Stimulated activated CD4-positive, alpha-beta T cell treated with anti-CD3 and anti-CD28 coated beads, Interleukin-4, amount 100 ng/mL, for 48 hours (primary cell): ENCODE data around the gene ZBTB9.

Source experiments
- DNase-seq, 2 donors: peaks; one replicate each; pipeline ENCODE4 v3.0.0-alpha.2; 2020; ENCODE audit warnings: low read depth in 2 of 2

Gene ZBTB9

DNA sequence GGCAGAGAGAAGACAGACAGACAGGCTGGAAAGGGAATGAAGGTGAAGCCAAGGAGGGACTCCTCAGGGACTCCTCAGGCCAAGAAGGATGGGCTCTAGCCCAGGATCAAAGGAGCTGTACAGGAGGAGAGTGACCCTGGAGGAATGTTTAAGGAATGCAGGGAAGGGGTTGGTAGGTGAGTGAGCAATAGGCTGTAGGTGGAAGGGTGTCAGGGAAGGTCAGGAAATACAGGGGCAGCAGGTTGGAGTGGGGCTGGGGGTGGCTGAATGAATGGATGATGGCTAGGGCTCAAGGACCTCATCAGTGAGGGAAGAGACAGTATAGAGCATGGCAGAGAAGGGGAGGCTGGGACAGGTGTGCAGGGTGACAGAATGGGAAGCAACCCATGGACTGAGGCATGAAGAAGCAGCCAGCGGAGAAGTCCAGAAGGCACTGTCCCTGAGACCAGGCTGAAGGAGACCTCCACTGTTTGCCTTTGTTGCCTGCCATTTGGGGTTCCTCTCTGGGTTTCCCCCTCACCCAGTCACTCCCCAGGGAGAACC lies 21.3 kb upstream of the ZBTB9 start:
- no peak for DNase-seq

DNA sequence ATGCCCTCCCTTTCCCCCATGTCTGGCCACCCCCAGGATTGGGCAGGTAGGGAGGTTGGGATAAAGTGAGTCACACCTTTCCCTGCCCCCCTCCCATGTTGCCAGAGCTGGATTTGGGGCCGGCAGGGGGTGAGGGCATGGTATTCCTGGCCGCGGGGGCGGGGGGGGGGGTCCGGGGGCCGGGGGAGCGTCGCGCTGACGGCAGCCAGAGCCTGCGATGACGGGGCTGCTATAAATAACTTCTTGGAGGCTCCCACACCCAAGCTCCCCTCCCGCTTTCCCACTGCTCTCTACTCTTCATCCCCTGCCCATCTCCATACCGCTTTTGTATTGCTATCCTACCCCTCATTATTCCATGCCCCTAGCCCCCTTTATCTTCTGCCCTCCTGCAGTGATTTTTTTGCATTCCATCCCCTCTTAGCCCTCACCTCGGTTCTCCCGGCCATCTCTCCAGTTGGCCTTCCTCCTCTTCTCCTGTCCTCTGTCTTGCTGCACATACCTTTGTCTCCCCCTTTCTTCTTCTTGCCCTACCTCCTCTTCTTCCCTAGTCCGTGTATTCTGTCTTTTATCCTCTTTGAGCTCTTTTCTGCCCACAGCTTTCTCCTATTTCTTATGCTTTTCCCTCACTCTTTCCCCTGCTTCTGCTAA lies 20.7 kb upstream of the ZBTB9 start:
- no peak for DNase-seq

DNA sequence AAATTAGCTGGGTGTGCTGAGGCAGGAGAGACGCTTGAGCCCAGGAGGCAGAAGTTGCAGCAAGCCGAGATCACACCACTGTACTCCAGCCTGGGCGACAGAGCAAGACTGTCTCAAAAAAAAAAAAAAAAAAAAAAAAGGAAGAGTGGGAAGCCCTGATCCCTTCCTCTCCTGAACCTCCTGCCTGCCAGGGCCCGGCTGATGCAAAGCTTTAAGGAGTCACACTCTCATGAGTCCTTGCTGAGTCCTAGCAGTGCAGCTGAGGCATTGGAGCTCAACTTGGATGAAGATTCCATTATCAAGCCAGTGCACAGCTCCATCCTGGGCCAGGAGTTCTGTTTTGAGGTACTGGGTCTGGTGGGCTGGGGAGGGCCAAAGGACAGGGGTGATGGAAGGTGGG lies 19.4 kb upstream of the ZBTB9 start:
- DNase-seq = no peak

DNA sequence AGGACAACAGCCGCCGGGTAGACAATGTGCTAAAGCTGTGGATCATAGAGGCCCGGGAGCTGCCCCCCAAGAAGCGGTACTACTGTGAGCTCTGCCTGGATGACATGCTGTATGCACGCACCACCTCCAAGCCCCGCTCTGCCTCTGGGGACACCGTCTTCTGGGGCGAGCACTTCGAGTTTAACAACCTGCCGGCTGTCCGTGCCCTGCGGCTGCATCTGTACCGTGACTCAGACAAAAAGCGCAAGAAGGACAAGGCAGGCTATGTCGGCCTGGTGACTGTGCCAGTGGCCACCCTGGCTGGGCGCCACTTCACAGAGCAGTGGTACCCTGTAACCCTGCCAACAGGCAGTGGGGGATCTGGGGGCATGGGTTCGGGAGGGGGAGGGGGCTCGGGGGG lies 16.7 kb upstream of the ZBTB9 start:
- no peak for DNase-seq

DNA sequence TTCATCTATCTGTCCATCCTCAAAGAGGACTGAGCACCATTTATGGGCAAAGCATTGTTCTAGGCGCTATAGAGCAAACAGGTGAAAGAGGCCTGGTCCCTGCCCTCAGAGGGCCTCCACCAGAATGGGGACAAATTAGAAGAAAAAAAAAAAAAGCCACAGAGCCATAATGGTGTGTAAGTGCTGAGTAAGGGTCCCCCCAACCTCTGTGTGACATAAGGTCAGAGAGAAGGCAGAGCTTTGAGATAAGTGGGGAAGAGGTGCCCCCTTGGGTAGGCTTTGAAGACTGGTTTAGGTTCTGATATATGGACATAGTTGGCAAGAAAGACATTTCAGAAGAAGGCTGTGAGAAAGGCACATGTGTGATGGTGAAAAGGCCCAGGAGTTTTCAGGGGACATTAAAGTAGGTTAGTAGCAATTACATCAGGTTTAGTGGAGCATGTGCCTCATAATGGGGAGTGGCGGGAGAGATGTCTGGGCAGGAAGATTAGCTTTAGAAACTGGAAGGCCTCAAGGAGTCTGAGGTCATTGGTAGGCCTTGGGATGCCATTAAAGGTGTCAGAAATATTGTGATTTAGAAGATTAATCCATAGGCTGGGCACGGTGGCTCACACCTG lies 15.3 kb upstream of the ZBTB9 start:
- DNase-seq = no peak

DNA sequence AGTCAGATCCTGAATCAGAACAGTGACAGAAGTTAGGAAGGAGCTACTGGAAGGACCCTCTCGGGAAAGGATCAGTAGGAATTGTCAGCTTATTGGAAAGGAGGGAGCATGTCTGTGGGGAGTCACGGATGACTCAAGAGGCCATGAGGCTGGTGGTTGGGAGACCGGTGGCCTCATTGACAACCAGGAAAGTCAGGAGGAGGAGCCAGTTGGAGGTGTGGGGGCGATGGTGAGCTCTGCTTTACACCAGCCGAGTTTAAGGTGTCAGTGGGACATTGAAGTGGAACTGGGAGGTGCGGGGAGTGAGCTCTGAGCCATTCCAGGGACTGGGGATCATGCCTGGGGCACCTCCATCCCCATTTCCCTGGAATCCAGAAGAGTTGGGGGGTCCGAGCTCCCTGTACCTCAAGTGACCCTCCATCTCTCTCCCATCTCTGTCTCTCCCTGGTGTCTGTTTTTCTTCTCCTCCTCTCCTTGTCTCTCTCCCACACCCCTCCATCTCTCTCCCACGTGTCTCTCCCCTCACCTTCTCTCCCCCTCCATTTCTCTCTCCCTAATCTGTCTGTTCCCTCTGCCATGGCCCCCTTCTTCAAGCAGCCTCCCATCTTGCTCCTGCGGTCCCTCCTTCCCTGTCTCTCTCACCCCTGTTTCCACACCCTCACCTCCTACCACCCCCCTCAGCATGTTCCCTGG lies 14.3 kb upstream of the ZBTB9 start:
- no peak for DNase-seq

DNA sequence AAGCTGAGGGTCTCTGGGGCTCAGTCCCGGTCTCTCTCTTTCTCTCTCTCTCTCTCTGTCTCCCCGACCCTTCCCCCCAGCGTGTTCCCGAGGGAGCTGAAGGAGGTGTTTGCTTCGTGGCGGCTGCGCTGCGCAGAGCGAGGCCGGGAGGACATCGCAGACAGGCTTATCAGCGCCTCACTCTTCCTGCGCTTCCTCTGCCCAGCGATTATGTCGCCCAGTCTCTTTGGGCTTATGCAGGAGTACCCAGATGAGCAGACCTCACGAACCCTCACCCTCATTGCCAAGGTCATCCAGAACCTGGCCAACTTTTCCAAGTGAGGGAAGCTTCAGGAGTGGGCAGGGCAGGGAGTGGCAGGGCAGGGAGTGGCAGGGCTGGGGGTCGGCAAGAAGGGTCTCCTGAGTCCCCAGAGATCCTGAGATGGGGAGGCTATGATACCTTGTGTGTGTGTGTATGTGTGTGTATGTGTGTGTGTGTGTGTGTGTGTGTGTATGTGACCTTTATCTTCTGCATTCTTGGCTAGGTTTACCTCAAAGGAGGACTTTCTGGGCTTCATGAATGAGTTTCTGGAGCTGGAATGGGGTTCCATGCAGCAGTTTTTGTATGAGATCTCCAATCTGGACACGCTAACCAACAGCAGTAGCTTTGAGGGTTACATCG lies 13.6 kb upstream of the ZBTB9 start:
- DNase-seq = no peak

DNA sequence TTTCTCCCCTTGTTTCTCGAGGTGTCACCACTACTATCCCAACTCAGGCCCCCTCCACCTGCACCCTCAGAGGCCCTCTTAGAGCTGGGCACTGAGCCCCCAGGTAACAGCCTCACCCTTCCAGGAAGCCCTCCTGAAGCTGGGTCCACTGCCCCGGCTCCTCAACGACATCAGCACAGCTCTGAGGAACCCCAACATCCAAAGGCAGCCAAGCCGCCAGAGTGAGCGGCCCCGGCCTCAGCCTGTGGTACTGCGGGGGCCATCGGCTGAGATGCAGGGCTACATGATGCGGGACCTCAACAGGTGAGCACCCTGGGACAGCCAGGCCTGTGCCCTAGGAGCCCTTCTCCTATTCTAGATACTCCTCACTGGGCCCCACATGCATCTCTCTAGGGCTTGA lies 12.9 kb upstream of the ZBTB9 start:
- no peak for DNase-seq

DNA sequence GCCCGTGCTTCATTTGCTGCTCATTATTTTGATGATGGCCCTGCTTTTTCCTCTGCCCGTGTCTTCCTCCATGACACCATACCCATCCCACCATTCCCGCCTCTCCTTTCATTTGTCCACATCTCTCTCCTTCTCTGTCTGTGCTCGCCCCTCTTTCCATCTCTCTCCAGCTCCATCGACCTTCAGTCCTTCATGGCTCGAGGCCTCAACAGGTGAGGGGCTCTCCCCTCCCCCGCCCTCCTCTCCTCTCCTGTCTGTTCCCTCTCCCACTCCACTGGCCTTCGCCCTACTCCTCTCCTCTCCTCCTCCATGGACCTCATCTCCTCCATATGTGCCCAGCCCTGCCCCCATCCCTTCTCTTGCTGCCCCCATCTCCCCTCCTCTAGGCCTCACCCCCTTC lies 12.1 kb upstream of the ZBTB9 start:
- no peak for DNase-seq

DNA sequence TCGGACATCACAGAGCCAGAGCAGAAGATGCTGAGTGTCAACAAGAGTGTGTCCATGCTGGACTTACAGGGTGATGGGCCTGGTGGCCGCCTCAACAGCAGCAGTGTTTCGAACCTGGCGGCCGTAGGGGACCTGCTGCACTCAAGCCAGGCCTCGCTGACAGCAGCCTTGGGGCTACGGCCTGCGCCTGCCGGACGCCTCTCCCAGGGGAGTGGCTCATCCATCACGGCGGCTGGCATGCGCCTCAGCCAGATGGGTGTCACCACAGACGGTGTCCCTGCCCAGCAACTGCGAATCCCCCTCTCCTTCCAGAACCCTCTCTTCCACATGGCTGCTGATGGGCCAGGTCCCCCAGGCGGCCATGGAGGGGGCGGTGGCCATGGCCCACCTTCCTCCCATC lies 11.4 kb upstream of the ZBTB9 start:
- DNase-seq = no peak

DNA sequence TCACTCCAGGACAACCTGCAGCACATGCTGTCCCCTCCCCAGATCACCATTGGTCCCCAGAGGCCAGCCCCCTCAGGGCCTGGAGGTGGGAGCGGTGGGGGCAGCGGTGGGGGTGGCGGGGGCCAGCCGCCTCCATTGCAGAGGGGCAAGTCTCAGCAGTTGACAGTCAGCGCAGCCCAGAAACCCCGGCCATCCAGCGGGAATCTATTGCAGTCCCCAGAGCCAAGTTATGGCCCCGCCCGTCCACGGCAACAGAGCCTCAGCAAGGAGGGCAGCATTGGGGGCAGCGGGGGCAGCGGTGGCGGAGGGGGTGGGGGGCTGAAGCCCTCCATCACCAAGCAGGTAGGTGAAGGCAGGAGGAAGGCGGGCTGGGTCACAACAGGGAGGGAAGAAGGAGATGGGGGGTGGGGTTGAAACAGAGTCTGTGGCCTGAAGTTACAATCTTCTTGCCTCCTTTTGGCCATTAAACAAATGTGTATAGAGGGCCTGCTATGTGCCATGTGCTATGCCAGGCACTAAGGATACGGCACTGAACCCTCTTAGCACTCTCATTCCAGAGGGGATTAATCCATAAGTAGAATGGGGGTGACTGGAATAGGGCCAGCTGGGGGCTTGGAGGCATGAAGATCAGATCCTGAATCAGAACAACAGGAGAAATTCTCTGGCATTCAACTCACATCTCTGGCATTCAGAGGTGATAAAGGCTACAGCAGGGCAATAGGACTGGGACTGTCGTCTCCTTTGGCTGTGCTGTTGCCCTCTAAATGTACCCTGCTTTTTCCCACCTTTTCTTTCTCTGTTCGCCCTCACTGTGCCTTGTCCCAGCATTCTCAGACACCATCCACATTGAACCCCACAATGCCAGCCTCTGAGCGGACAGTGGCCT lies 10.5 kb upstream of the ZBTB9 start:
- no peak for DNase-seq

DNA sequence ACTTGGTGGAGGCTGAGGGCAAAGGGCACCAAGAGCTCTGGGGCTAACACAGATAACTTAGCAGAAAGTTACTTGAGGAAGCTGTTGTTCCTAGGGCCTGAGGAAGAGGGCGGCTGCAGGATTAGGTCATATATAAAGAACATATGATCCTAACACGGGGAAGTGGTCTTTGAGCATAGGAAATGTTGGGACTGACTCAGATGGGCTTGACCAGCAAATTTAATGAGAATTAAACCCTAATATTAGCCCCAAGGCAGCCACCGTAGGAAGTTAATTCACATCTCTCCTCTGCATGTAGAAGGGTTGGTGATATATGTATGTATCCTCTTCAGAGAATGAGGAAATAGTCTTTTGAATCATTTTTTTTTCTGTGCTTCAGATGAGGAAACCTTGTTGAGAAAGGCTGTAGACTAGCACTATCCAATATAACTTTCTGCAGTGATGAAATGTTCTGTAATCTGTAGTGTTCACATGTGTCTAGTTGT lies 9.2 kb upstream of the ZBTB9 start:
- no peak for DNase-seq

DNA sequence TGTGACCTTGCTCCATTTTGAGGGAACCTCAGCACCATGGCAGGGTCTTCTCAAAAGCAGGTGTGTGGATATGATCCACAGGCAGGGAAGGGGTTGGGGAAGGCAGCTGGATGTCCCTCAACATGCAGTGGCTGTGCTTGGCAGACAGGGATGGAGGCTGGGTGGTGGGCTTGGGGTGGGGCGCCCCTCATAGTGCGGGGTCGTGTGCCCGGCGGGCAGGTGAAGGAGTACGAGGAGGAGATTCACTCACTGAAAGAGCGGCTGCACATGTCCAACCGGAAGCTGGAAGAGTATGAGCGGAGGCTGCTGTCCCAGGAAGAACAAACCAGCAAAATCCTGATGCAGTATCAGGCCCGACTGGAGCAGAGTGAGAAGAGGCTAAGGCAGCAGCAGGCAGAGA lies 8.0 kb upstream of the ZBTB9 start:
- DNase-seq = no peak

DNA sequence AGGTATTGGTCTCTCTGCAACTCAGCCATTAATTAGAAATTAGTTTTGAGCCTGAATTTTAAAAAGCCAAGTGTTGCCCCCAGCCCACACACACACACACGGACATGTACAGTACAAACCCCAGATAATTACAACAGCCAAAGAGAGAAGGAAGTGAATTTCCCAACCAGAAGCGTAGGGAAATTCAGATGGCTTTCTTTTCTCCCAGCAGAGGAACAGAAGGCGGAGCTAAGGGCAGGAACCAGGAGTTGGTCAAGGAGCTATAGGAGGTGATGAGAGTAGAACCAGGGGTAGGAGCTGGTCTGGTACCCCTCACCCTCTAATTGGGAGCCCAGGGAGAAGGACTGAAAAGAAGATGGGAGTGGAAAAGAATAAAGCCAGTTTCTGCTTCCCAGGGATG lies 3.9 kb upstream of the ZBTB9 start:
- DNase-seq = no peak

DNA sequence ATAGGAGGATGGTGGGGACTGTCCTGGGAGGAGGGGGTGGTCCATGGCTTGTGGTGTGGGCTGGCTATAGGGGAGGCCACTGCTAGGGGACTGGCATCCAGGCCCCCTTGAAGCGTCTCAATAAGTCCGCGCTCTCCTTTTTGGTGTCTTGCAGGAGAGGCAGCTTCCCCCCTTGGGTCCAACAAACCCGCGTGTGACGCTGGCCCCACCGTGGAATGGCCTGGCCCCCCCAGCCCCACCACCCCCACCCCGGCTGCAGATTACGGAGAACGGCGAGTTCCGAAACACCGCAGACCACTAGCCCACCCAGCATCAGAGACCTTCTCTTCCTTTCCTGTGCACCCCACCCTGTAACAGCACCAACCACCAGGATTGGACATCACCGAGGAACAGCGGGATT lies 2.8 kb upstream of the ZBTB9 start:
- DNase-seq = no peak

DNA sequence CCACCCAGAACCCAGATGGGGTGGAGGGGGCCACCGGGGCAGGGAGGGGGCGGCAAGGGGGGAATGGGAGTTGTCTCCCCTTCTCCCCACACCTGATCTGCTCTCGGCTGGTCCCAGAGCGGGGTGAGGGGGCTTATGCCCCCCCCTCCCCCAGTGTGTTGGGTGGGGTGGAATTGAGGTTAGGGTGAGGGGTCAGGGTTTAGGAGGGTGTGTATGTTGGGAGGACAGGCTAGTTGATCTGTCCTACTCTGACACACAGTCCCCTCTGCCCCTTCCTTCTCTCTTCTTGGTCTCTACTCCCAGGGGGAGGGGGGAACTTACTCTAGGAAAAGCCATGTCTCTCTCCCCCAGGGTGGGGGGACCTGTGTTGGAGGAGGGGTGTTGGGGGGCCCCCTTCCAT lies 1.9 kb upstream of the ZBTB9 start:
- DNase-seq = no peak

DNA sequence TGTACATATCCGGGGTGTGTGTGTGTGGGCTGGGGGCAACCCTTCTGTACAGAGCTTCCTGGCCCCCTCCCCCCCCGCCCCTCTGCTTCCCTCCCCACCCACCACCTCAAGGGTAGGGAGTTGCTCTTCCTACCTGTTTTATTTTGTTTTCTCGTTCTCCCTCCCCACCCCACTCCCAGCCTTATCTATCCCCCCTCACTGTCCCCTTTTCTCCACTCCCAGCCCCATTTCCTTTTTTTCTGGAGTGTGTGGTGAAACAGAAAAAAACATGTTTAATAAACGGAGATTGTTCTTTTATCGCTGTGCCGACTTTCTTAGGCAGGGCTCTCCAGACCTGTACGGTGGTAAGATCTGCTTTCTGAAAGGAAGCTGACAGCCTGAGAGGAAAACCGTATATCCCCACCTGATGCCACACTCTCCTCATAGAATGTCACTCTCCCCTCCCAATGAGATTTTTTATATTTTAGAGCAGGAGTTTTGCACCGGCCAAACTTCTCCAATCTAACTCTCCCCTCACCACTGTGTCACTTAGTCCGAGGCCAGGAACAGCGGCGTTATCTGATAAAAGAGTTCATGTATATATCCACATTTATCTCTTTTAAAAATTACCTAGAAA lies 875 bp upstream of the ZBTB9 start:
- DNase-seq = no peak

DNA sequence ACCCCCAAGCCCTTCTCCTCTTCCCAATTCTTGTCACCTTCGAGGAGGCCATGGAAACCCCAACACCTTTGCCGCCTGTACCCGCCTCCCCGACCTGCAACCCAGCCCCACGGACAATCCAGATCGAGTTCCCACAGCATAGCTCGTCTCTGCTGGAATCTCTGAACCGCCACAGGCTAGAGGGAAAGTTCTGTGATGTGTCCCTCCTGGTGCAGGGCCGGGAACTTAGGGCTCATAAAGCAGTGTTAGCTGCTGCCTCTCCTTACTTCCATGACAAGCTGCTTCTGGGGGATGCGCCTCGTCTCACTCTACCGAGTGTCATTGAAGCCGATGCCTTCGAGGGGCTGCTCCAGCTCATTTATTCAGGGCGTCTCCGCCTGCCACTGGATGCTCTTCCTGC lies 675 bp downstream of the ZBTB9 start:
- no peak for DNase-seq

DNA sequence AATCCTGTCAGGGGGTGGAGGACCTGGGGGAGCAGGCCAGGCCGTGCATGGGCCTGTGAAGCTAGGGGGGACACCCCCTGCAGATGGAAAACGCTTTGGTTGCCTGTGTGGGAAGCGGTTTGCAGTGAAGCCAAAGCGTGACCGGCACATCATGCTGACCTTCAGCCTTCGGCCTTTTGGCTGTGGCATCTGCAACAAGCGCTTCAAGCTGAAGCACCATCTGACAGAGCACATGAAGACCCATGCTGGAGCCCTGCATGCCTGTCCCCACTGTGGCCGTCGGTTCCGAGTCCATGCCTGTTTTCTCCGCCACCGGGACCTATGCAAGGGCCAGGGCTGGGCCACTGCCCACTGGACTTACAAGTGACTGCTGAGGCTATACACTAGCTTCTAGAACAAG lies 1.8 kb downstream of the ZBTB9 start:
- no peak for DNase-seq

DNA sequence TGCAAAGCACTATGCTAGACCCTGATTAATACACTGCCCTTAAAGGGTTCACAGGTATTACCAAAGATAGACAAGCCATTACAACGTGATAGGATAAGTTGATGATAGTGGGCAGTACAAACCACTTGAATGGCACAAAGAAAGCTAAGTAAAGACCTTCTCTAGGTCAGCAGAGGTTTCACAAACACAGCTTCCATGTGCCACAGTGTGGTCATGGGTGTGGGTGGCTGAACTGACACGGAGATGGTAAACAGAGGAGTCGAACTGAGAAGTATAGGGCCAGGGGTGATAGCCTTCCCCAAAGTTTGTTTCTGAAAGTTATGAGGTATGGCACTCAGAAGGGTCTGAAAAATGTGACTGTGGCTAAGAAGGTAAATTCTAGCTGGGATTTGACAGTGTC lies 4.3 kb downstream of the ZBTB9 start:
- no peak for DNase-seq

DNA sequence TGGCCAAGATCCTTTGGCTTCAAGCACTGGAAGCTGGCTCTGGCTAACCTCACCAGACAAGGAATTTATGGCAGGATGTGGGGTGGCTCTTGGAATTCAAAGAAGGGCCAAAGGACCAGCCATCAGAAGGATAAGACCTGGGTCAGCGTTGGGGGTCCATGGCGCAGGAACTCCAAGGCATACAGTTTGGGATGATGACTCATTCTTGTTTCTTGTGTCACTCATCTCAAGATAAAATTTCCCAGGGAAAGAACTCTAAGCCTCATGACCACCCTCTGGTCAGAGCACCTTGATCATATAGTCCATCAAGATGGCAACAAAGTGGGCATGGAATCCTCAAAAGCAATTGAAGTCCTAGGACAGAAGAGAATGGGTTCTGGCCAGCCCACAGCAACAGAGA lies 4.8 kb downstream of the ZBTB9 start:
- no peak for DNase-seq
